PC-3 (cell line): ENCODE data around the gene SCAANT1. TPM values are rescaled to one million over a fixed set of nuclear protein-coding genes. Genes with fewer than 3 reads are reported as not detected.

ENCODE experiments used
- ATAC-seq: fragments of 200-7000 bp; cut with Tn5 transposase; 2 replicates; pipeline ENCODE4 v1.9.1; 2020; ENCODE audit warnings: mild to moderate bottlenecking, moderate library complexity
- BruUV-seq: library from RNA; stranded (reverse); fragments of 400-500 nt; replicated peaks from 2 replicates; lab custom pipeline; 2021; lab: Mats Ljungman, UMichigan
- CTCF ChIA-PET: fragments of 300-600 bp; sonication (Branson Sonifier 250); formaldehyde crosslinking; loops from one replicate; lab custom pipeline; 2022; ENCODE audit warnings: antibody characterized with exemption; lab: Charles Lee
- POLR2A ChIA-PET: fragments of 300-600 bp; sonication (Branson Sonifier 250); formaldehyde crosslinking; loops from one replicate; lab custom pipeline; 2022; ENCODE audit warnings: antibody characterized with exemption; ENCODE audit not compliant: unreplicated experiment; lab: Charles Lee
- DNase-seq: peaks from one replicate; pipeline ENCODE4 v3.0.0-alpha.2; 2015
- H2AFZ ChIP-seq: fragments of 300-600 bp; sonication (generic); 2 replicates; pipeline ENCODE4 v1.6.0; 2016; ENCODE audit warnings: antibody characterized with exemption, low read length
- H3F3A ChIP-seq: fragments of 300-600 bp; sonication (generic); one replicate; pipeline ENCODE4 v1.6.0; 2017; ENCODE audit warnings: antibody characterized with exemption, low read length, control low read depth, mild to moderate bottlenecking; ENCODE audit not compliant: unreplicated experiment
- H3K27ac ChIP-seq: fragments of 300-600 bp; sonication (generic); 2 replicates; pipeline ENCODE4 v1.5.1; 2016; ENCODE audit warnings: mild to moderate bottlenecking, low read length
- H3K27me3 ChIP-seq: fragments of 300-600 bp; sonication (generic); 2 replicates; pipeline ENCODE4 v1.6.1; 2016; ENCODE audit warnings: low read length, mixed read lengths
- H3K36me3 ChIP-seq: fragments of 300-600 bp; sonication (generic); 2 replicates; pipeline ENCODE4 v1.6.1; 2016; ENCODE audit warnings: low read depth, mixed run types, low read length, mixed read lengths
- H3K4me1 ChIP-seq: fragments of 300-600 bp; sonication (generic); 2 replicates; pipeline ENCODE4 v1.5.1; 2016; ENCODE audit warnings: low read length; ENCODE audit not compliant: insufficient read depth
- H3K4me2 ChIP-seq: fragments of 300-600 bp; sonication (generic); 2 replicates; pipeline ENCODE4 v1.6.0; 2016; ENCODE audit warnings: low read length
- H3K4me3 ChIP-seq: fragments of 300-600 bp; sonication (generic); 2 replicates; pipeline ENCODE4 v1.5.1; 2016; ENCODE audit warnings: mild to moderate bottlenecking, low read length, mixed read lengths
- H3K79me2 ChIP-seq: fragments of 300-600 bp; sonication (generic); 2 replicates; pipeline ENCODE4 v1.6.1; 2017; ENCODE audit warnings: low read length, mixed read lengths
- H3K9ac ChIP-seq: fragments of 300-600 bp; sonication (generic); 2 replicates; pipeline ENCODE4 v1.6.0; 2016; ENCODE audit warnings: mild to moderate bottlenecking, low read length
- H3K9me2 ChIP-seq: fragments of 300-600 bp; sonication (generic); replicated peaks from 2 replicates; pipeline ENCODE4 v1.6.1; 2016; ENCODE audit warnings: mixed run types, low read length, mixed read lengths
- H3K9me3 ChIP-seq: fragments of 300-600 bp; sonication (generic); 2 replicates; pipeline ENCODE4 v1.6.1; 2016; ENCODE audit warnings: low read length, mixed read lengths
- H4K20me1 ChIP-seq: fragments of 300-600 bp; sonication (generic); 2 replicates; pipeline ENCODE4 v1.6.1; 2016; ENCODE audit warnings: low read length, mixed read lengths
- CTCF ChIP-seq: fragments of 300-600 bp; sonication (generic); conservative IDR thresholded peaks from 2 replicates; pipeline ENCODE4 v1.5.1; 2017; ENCODE audit warnings: antibody characterized with exemption, low read depth, mild to moderate bottlenecking, low read length
- EZH2 ChIP-seq: fragments of 300-600 bp; sonication (generic); IDR thresholded peaks from one replicate; pipeline ENCODE4 v1.6.1; 2017; ENCODE audit warnings: antibody characterized with exemption, mild to moderate bottlenecking, low read length; ENCODE audit not compliant: unreplicated experiment
- EZH2phosphoT487 ChIP-seq: fragments of 300-600 bp; sonication (generic); IDR thresholded peaks from 2 replicates; pipeline ENCODE4 v1.6.1; 2018; ENCODE audit warnings: mild to moderate bottlenecking, antibody characterized with exemption, low read length, borderline replicate concordance
- intact Hi-C: fragments of 100-400 bp; cut with micrococcal nuclease; formaldehyde crosslinking; loops from 2 replicates; pipeline ENCODE4 v1.9.0; 2023
- total RNA-seq: library from RNA; depleted of rRNA; stranded (reverse); fragments of >200 nt; gene quantifications from 2 replicates; pipeline ENCODE4 v1.2.3, GENCODE V29; 2014

Gene SCAANT1
- total RNA-seq, 1 experiment from 2014 or later, result not detected

- peaks cover 5% of the 10 kb centered on the region for H3F3A ChIP-seq
- H3K4me2 ChIP-seq, result no peak overlapping the region
- intact Hi-C loops, result no loop called here
- no peak overlapping the region for H3K27ac ChIP-seq
- POLR2A ChIA-PET, result no interaction called here
- no peaks in the 10 kb centered on the region for H3K9me3 ChIP-seq
- no peak for ATAC-seq
- H3K4me3 ChIP-seq, result no peak overlapping the region
- CTCF ChIA-PET, result no interaction called here
- H3K4me1 ChIP-seq, result peaks cover 13% of the 10 kb centered on the region
- 0 out of 2 replicates have a peak, but pooled peaks cover 5% of the 10 kb centered on the region for H4K20me1 ChIP-seq
- peaks cover 17% of the 10 kb centered on the region for H3K36me3 ChIP-seq
- no peak for DNase-seq
- no TSS peak for BruUV-seq
- H3K27me3 ChIP-seq, result no peaks in the 10 kb centered on the region
- H3K9me2 ChIP-seq, result no peaks in the 10 kb centered on the region
- TF ChIP-seq CTCF (no peak), EZH2phosphoT487 (no peak), EZH2 (no peak)
- no peak overlapping the region for H3K9ac ChIP-seq
- H2AFZ ChIP-seq, result no peak overlapping the region
- H3K79me2 ChIP-seq, result peaks cover 24% of the 10 kb centered on the region
Observed at GRCh38 chr3:63920001-63920400, 7.8 kb upstream of the SCAANT1 start.

- intact Hi-C loops, result loop anchor here (10.0 kb wide), 1 partner anchor 46 kb away; no protein-coding TSS in a partner anchor
- POLR2A ChIA-PET, result no interaction called here
- Histone ChIP-seq H4K20me1 (peaks cover 9% of the 10 kb centered on the region; the same call in 1 of the 2 replicates), H3K9ac (no peak overlapping the region), H3K4me3 (0 out of 2 replicates have a peak overlapping the region, but pooled peaks have one; percentile 22), H2AFZ (no peak overlapping the region), H3K79me2 (peaks cover 41% of the 10 kb centered on the region), H3K4me2 (peak overlapping the region; percentile 68), H3K27ac (peak overlapping the region; percentile 80), H3K27me3 (no peaks in the 10 kb centered on the region), H3K4me1 (peaks cover 24% of the 10 kb centered on the region), H3K9me2 (no peaks in the 10 kb centered on the region), H3F3A (peaks cover 5% of the 10 kb centered on the region), H3K36me3 (peaks cover 17% of the 10 kb centered on the region), H3K9me3 (no peaks in the 10 kb centered on the region)
- no peak for TF ChIP-seq EZH2
- TF ChIP-seq EZH2phosphoT487, result no peak
- TF ChIP-seq CTCF, result no peak
- ATAC-seq, result peak; percentile 91
- CTCF ChIA-PET, result no interaction called here
- DNase-seq, result peak; percentile 39
- no TSS peak for BruUV-seq
Observed at GRCh38 chr3:63918321-63918720, 6.1 kb upstream of the SCAANT1 start.

GRCh38 chr3:63914312-63914711 lies 2.1 kb upstream of the SCAANT1 start:
- Histone ChIP-seq H3K36me3 (peaks cover 11% of the 10 kb centered on the region), H3K4me1 (peaks cover 35% of the 10 kb centered on the region), H2AFZ (no peak overlapping the region), H3K79me2 (peaks cover 54% of the 10 kb centered on the region), H3K4me2 (peak overlapping the region; percentile 86), H3K27ac (peak overlapping the region; percentile 77), H4K20me1 (peaks cover 9% of the 10 kb centered on the region; the same call in 1 of the 2 replicates), H3K9me2 (no peaks in the 10 kb centered on the region), H3K9ac (peak overlapping the region; percentile 79; the same call in 1 of the 2 replicates), H3F3A (peaks cover 5% of the 10 kb centered on the region), H3K9me3 (no peaks in the 10 kb centered on the region), H3K4me3 (peak overlapping the region; percentile 76), H3K27me3 (no peaks in the 10 kb centered on the region)
- TF ChIP-seq EZH2phosphoT487, result no peak
- TF ChIP-seq EZH2, result no peak
- TF ChIP-seq CTCF, result no peak
- CTCF ChIA-PET, result no interaction called here
- no peak for ATAC-seq
- intact Hi-C loops, result loop anchor here (5.0 to 10.0 kb wide), 3 partner anchors 50 to 92 kb away; partner anchors contain the start of genes ATXN7 and THOC7
- peak; percentile 38 for DNase-seq
- BruUV-seq, result no TSS peak
- POLR2A ChIA-PET, result no interaction called here
